Endothelial cell (in vitro differentiated cells): Measurements from ENCODE around the gene BCL2. TPM values are rescaled to one million over a fixed set of nuclear protein-coding genes. Genes with fewer than 3 reads are reported as not detected.

Experiments used
- DNase-seq: peaks from one replicate; pipeline ENCODE4 v3.0.0; 2021; ENCODE audit warnings: low spot score
- H3K27ac Mint-ChIP-seq: one replicate; pipeline ENCODE4 v1.8.0; 2021; ENCODE audit warnings: mixed read lengths, inconsistent platforms; ENCODE audit not compliant: unreplicated experiment
- H3K27me3 Mint-ChIP-seq: one replicate; pipeline ENCODE4 v1.8.0; 2021; ENCODE audit warnings: mild to moderate bottlenecking, moderate library complexity, mixed read lengths, inconsistent platforms; ENCODE audit not compliant: unreplicated experiment
- H3K36me3 Mint-ChIP-seq: one replicate; pipeline ENCODE4 v1.8.0; 2021; ENCODE audit warnings: mild to moderate bottlenecking, low read depth, mixed read lengths, inconsistent platforms; ENCODE audit not compliant: unreplicated experiment
- H3K4me1 Mint-ChIP-seq: one replicate; pipeline ENCODE4 v1.8.0; 2021; ENCODE audit warnings: mild to moderate bottlenecking, mixed read lengths, inconsistent platforms; ENCODE audit not compliant: unreplicated experiment
- H3K4me3 Mint-ChIP-seq: one replicate; pipeline ENCODE4 v1.8.0; 2021; ENCODE audit warnings: mild to moderate bottlenecking, mixed read lengths, inconsistent platforms; ENCODE audit not compliant: unreplicated experiment
- H3K9me3 Mint-ChIP-seq: one replicate; pipeline ENCODE4 v1.8.0; 2021; ENCODE audit warnings: mixed read lengths, inconsistent platforms; ENCODE audit not compliant: unreplicated experiment
- total RNA-seq: library from RNA; stranded (reverse); fragmentation: NEBNext Ultra II Directional; extraction: Animal tissue kit (Norgen Biotek cat#: 25700); gene quantifications from one replicate; pipeline ENCODE4 v1.2.1, GENCODE V29; 2021; ENCODE audit not compliant: unreplicated experiment
- TF ChIP-seq, protein P1 (sequence below): fragments of 200-600 bp; sonication (generic); IDR thresholded peaks from one replicate; pipeline ENCODE4 v1.5.0; 2021; ENCODE audit warnings: antibody characterized with exemption; ENCODE audit not compliant: unreplicated experiment

BCL2 gene
- total RNA-seq, 1 donor from 2014 or later = 9.2 TPM

- H3K27me3 Mint-ChIP-seq = no peaks in the 10 kb centered on the region
- no peak overlapping the region for H3K4me3 Mint-ChIP-seq
- TF ChIP-seq, protein P1, sequence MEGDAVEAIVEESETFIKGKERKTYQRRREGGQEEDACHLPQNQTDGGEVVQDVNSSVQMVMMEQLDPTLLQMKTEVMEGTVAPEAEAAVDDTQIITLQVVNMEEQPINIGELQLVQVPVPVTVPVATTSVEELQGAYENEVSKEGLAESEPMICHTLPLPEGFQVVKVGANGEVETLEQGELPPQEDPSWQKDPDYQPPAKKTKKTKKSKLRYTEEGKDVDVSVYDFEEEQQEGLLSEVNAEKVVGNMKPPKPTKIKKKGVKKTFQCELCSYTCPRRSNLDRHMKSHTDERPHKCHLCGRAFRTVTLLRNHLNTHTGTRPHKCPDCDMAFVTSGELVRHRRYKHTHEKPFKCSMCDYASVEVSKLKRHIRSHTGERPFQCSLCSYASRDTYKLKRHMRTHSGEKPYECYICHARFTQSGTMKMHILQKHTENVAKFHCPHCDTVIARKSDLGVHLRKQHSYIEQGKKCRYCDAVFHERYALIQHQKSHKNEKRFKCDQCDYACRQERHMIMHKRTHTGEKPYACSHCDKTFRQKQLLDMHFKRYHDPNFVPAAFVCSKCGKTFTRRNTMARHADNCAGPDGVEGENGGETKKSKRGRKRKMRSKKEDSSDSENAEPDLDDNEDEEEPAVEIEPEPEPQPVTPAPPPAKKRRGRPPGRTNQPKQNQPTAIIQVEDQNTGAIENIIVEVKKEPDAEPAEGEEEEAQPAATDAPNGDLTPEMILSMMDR = peak; percentile 41
- peak overlapping the region; percentile 67 for H3K27ac Mint-ChIP-seq
- peak; percentile 53 for DNase-seq
- peaks cover 20% of the 10 kb centered on the region for H3K36me3 Mint-ChIP-seq
- peaks cover 5% of the 10 kb centered on the region for H3K4me1 Mint-ChIP-seq
- no peaks in the 10 kb centered on the region for H3K9me3 Mint-ChIP-seq
Measured at GRCh38 chr18:63342206-63342605, 22.6 kb upstream of the BCL2 start.

GRCh38 chr18:63339920-63340484 lies 20.4 kb upstream of the BCL2 start:
- Mint-ChIP-seq H3K27ac (no peak overlapping the region), H3K9me3 (no peaks in the 10 kb centered on the region), H3K4me3 (no peak overlapping the region), H3K27me3 (no peaks in the 10 kb centered on the region), H3K4me1 (peaks cover 2% of the 10 kb centered on the region), H3K36me3 (peaks cover 10% of the 10 kb centered on the region)
- TF ChIP-seq, protein P1 = peak; percentile 68
- peak; percentile 50 for DNase-seq

DNA sequence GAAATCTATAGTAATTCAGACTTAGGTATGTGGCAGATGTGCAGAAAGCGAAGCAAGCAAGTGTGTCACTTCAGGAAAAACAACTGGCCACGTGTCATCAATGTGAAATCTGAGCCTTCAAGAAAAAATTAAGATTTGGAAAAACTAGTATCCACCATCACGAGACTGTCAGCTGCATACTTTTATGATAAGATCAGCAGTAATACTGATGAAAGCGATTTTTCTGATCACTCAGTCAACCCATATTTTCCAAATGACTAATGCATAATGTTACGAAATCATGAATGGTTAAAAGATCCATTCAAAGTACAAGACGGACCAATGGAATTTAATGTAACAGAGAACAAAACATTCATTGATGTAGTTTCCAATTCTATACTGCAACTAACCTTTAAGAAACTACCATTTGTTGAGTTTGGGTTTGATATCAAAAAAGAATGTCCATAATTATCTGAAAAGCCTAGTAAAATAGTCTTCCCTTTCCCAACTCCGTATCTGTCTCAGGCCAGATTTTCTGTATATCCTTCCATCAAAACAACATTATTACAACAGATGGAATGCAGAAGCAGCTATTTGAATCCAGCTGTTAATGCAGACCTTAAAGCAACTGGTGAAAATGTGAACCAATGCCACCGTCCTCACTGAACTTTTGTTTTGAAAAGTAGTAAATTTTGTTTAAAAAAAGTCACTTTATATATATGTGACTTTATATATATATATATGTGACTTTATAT lies 17.0 kb upstream of the BCL2 start:
- Mint-ChIP-seq H3K27me3 (no peaks in the 10 kb centered on the region), H3K9me3 (no peaks in the 10 kb centered on the region), H3K4me3 (no peak overlapping the region), H3K4me1 (no peaks in the 10 kb centered on the region), H3K27ac (no peak overlapping the region), H3K36me3 (peaks cover 13% of the 10 kb centered on the region)
- DNase-seq = no peak
- TF ChIP-seq, protein P1 = no peak

GRCh38 chr18:63331105-63331504 lies 11.5 kb upstream of the BCL2 start:
- Mint-ChIP-seq H3K4me3 (no peak overlapping the region), H3K36me3 (peaks cover 15% of the 10 kb centered on the region), H3K27ac (no peak overlapping the region), H3K4me1 (no peaks in the 10 kb centered on the region), H3K9me3 (no peaks in the 10 kb centered on the region), H3K27me3 (peaks cover 1% of the 10 kb centered on the region)
- TF ChIP-seq, protein P1 = no peak
- DNase-seq = no peak
